HPDE6-E6E7 (cell line): ENCODE results near the gene TNS1.

Experiments
- DNase-seq: peaks from one replicate; pipeline ENCODE4 v3.0.0; 2011; ENCODE audit warnings: missing footprints; ENCODE audit errors: extremely low spot score

TNS1 gene

DNA sequence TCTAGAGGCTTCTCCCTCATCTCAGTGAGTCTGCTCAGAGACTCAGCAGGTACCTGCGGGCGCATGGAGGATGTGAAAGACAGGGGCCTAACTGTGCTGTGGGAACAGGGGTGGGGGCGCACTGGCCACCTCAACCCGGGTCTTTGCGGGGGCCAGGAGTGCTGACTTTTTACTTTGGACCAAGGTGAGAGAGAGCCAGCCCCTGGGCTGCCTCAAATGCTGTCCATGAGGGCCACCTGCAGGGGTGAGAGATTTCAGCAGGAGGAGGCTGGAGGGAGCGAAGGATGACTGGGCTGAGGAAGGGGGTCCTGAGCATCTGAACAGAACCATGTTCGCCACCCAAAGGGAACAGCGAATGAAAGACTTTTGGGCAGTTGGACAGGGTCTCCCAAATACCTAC is 129.4 kb downstream of the TNS1 start:
- no peak for DNase-seq

DNA sequence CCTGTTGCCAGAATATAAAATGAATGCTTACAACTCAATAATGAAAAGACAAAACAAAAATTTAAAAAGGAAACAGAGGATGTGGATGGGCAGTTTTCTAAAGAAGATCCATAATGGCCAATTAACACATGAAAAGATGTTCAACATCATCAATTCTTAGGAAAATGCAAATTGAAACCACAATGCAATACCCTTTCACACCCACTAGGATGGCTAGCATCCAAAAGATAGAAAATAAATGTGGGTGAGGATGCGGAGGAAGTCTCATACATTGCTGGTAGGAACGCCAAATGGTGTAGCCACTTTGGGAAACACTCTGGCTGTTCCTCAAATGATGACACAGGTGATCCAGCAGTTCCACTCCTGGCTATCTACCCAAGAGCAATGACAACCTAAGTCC is 130.5 kb downstream of the TNS1 start:
- no peak for DNase-seq

DNA sequence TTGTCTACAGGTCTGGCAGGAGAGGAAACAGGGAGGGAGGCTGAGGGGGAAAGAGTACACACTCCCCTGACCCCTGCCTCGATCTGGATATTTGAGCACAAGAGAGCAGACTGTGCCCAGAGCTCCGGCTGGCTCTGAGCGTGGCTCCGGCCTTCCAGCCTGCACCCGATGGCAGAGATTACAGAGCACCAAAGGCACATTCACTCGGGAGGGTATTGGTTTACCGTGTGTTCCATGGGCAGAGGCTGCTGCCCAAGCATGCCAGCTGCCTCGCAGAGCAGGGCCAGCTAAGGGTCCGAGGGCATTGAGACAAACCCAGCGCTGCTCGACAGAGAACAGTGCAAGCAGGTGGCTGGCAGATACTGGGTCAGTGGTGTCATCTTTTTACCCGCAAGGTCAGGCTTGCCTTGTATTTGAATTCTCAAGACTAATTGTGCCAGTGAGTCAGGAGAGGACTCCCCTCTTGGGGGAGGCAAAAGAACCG is 132.2 kb downstream of the TNS1 start:
- DNase-seq, result no peak

DNA sequence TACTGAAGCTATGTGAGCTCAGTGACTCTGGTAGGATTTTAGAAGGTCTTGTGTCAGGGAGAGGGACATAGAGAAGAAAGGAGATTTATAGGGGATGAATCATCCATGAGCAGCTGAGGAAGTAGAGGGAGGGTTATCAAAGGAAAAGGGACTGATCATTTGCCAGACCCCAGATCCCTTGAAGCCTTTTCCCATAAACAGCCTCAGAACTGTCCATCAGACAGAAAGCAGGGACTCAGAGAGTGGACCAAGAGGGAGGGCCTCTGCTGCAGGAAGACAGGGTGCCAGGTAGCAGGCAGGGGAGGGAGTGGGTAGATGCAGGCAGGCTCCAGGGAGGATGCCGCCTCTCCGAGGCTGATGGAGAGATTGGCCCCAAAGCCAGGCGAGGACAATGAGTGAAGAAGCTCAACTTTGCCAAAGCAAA is 133.9 kb downstream of the TNS1 start:
- DNase-seq, result no peak

DNA sequence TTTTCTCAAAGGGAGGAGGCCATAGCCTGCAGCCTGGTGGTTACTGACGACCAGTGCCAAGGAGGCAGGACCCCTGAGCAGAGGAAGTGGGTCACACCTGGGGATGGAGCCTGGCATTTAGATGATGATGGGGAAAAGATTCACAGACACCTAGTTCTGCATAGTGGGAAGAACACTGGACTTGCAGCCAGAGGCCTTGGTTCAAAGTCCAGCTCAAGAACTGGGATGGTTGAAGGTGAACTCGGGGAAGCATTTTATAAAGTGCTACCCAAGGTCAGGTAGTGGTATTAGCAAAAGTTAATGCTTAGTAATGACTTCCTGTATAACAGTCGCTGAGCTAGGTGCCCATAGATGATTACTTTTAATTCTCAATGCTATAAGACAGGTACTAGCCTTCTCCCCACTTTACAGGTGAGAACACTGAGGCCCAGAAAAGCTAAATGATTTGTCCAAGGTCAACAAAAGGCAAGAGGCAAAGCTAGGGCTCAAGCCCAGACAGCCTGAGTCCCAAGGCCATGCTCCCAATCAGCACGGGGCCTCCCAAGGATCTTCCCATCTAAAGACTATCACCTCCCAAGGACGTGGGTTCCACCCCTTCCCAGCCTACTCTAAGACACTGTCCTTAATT is 134.4 kb downstream of the TNS1 start:
- DNase-seq, result no peak

DNA sequence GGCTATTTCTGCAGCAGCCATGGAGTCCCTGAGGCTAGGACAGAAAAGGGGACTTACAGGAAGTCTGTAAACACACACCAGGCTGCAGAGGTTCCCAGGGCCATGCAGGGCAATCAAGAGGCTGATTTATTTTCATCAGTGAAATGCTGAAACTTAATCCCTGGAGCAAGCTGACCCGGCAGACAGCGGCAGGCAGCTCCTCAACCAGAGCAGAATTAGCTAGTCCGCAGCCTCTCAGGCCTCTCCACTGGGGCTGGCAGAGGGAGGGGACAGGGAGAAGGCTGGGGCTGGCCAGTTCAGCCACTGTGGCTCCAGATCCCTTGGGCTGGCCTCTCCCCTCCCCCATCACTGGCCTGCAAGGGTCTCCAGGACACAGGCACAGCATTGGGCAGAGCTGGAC is 136.3 kb downstream of the TNS1 start:
- DNase-seq, result no peak

DNA sequence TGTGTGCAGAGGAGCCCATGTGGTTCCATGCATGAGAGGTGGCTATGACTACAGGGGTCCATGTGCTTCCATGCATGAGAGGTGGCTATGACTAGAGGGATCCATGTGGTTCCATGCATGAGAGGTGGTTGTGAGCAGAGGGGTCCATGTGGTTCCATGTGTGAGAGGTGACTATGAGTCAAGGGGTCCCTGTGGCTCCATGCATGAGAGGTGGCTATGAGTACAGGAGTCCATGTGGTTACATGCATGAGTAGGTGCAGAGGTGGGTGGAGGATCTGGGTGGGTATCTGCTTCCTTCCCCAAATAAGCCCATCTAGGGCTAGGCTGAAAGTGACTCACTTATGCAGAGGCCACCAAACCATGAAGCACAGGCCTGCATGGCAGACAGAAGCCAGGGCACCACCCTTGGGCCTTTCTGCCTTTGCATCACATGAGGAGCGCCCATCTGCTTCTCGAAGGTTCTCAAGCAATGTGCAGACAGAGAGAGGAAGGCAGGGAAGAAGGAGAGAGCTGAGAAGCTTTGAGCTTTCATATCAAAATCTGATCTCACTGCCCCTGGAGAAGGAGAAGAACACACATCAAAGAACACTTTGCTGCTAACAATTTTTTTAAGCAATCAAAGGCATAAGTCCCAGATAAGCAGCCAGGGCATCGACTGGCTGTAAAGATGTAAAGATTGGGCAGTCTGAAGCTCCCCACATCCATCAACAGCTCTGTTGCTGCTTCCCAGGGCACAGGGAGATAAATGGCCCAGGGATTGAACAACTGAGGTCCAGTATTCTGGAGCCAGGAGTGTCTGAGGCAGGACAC is 137.6 kb downstream of the TNS1 start:
- no peak for DNase-seq

DNA sequence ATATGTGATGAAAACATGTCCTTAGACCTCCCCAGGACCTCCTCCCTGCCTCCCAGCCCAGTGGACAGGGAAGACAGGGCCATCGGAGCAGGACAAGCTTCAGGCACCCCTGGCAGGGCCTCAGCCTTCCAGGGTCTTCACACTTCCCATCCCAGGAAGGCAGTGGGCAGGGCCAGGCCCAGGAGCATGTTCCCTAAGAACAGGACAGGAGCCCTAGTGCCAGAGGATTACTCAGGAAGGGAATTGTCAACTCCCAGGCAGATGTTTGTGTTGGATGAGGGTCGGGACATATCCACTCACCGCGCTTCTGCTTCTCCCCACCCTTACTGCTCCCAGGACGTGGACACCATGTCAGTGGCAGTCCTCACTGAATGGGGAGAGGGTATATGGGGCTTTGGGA is 138.9 kb downstream of the TNS1 start:
- DNase-seq, result no peak

DNA sequence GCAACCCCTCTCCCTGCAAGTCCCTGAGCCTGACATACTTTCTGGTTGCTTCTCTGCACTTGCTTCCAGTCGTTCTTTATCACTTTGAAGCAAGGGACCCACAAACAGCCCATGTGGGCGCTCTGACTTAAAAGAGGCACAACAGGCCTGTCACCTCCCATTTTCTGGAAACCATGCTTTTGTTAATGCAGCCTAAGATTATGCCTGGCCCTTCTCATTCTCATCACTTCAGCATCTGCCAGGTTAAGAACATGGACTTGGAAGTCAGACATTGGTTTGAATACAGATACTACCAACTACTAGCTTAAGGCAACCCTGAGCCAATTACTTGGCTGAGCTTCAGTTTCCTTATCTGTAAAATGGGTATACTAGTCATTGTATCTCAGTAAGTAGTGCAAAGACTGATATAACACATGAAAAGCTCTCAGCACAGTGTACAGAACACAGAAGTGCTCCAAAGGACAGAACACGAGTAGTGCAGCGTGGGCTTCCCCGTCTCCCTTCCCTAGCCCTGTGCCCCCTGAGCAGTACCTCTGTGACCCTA is 141.4 kb downstream of the TNS1 start:
- DNase-seq, result no peak

DNA sequence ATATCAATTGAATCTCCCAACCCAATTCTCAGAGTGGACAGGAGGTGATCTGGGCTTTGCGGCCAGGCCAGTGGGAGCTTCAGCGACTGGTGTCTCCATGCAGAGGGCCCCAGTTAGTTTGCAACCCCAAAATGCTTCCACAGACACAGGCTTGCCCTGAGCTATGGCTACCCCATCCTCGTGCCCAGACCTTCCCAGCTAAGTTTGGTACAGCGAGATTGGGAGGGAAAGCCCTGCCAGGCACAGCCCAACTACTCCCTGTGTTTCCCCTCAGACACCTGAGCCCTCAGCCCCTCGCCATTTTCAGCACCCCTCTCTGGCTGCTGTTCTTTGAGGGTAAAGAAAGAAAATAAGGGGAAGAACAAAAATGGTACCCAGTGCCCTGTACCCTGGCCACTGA is 142.9 kb downstream of the TNS1 start:
- DNase-seq, result no peak

DNA sequence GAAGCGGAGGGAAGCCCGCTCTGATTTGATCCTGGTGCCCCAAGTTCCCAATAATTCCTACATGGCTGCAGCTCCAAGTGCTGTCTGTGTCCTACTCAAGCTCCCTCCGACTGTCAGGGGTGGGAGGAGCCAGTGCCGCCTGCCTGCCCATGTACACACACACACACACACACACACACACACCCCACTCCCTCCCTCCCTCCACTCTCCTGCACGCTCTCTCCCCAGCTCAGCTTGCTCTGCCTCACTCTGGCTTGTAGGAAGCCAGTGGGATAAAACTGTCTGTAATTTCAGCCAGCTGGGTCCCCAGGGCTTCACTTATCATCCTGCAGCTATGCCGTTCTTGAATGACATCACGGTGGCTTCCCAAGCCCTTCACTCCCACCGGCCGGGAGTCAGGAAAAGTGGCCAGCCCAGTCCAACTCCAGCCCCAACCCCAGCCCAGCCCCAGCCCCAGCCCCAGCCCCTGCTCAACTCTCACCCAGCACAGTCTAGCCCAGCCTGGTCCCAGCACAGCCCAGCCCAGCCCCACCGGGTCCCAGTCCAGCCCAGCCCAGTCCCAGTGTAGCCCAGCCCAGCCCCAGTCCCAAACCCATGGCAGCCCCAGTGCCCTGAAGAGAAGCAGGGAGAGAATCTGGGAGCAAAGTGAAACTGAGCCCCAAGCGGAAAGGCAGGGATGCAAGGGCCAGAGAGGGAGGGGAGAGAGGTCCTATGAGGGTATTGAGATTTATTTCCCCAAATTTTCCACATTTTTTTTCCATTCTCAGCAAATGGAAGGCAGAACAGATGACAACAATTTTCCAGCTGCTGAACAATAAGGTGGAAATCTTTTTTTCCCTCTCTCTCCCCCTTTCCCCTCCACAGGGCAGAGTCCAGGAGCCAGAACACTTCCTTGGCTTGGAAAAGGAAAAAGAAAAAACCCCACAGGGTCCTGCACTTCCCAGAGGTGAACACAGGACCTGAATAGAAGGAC is 144.0 kb downstream of the TNS1 start:
- no peak for DNase-seq

DNA sequence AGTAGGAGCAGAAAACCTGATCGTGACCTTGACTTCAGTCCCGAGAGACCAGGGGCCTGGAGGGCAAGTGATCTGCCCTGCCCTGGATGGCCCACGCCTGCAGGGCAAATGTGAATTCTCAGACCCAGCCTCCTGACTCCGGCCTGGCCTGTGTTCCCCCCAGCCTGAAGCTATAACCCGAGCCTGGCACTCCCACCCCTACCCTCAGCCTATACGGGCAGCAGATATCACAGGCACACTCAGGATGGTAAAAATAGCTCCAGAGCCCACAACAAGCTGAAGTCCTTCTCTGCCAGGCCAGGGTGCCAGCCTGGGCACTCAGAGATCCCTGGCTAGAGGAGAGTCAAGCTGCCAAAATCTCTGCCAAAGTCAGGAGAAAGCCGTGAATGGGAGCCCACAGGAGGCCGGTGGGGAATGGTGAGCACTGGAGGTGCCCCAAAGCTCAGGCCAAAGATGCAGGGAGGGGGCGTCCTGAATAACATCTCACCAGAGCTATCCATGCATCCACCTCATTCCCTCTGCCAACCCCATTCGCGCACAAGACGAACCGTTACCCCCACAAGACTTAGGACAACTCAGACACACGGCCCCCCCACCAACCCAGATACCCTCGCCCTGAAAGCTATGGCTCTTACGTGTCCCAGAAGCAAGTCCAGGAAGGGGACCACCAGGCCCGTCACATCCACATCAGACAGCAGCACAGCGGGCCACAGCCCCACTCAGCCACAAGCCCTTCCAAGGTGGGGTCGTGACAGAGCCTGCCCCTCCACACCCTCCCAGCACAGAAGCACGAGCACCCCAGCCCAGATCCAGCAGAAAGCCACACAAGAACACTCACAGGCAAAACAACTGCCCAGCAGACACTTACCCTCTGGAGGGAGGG is 144.9 kb downstream of the TNS1 start:
- DNase-seq, result no peak

DNA sequence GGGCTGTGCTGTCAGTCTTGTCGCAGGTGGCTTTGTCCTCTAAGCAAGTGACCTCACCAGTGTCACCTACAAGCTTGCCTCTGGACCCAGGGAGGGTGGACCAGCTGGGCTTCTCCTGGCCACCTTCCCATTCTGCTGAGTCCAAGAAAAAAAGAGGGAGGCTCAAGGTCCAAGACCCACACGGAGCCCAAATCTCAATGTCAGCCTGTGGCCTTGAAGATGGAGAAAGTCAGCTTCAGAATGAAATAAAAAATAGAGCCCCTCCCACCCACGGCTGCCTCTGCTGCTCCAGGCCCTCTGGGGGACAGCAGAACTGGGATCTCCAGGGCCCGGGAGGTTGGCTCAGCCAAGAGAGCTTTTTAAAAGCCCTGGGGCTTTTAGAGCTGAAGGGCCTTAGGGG is 145.9 kb downstream of the TNS1 start:
- no peak for DNase-seq

DNA sequence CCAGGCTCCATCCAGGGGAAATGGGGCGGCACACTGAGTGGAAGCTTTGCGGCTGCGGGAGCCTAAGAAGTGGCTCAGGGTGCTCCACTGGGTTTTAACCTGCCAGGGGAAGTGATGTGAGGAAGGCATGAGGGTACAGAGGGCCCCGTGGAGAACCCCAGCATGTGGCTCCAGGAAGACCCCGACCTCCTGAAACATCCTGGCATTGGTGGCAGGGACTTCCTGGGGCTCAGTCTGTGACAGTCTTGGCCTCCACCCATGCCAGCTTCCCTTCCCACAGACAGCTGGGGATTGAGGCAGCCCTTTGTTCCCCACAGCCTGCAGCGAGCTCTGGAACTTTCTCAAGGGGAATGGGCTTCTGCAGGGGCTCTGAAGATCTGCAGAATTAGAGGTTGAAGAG is 146.6 kb downstream of the TNS1 start:
- DNase-seq, result no peak

DNA sequence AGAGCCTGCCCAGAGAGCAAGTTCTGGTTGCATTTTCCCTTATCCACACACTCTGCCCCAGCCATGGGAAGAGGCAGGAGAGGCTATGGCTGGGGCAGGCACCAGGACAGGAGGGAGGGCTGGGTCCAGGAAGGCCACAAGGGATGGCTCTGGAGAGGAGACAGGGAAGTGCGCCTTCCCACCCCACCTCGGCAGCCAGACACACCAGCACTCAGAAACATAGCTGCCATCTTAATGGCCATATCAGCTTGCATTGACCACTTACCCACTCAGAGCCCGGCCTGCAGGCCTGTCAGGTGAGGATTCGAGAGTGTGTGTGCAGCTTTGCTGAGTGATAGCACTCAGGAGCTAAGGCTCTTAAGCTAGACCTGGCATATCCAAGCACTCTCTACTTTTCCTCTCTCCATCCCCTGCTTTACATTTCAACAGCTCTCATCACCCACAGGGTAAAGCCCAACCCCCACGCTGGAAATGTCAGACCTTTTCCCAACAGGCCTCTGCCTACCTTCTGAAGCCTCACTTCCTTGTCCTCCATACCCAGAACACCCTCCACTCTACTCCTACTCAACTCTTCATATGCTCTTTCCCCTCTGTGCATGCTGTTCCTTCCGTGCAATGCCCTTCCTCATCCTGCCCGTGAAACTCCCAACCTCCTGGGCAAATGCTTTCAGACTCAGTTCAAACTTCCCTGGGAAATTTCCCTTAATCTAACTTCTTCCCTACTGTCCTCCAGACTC is 147.9 kb downstream of the TNS1 start:
- DNase-seq, result no peak

DNA sequence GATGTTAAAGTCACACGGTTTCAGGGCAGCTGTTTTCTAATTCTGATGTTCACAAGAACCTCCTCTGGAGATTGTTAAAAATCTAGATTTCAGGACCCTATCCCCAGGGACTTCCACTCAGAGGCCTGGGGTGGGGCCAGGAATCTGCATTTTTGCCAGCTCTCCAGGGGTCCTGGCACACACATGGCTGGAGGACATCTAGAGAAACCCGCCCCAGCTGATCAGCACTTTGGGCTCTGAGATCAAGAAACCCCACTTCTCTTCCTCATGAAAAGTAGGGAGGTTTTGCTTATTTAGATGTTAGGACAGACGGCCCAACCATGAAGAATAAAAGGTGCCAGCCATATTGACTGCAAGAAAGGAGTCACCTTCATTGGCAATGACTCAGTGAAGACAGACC is 148.8 kb downstream of the TNS1 start:
- no peak for DNase-seq

DNA sequence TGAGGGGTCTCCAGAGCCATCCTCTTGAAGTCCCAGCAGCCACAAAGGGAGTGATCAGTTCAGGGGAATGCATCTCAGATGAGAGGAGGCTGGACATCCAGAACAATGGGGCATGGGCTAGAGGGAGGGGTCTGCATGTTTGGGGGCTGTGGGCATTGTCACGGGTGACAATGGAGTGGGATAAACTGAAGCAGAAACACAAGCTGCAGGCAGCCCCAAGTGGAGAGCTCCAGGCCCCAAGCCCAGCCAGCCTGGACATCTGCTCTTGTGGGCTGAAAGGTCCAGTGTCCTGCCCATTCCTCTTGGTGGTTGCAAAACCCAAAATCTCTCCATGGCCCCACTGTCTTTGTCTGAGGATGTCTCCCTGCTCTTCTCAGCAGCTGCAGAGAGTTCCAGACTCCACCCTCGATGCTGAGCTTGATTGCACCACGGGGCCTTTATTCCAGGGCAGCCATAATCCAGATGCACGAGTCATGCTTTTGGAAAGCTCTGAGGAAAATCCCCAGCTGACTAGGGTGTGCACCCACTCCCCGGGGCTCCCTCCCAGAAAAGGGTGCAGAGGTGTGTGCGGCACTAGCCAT is 149.4 kb downstream of the TNS1 start:
- DNase-seq, result no peak

DNA sequence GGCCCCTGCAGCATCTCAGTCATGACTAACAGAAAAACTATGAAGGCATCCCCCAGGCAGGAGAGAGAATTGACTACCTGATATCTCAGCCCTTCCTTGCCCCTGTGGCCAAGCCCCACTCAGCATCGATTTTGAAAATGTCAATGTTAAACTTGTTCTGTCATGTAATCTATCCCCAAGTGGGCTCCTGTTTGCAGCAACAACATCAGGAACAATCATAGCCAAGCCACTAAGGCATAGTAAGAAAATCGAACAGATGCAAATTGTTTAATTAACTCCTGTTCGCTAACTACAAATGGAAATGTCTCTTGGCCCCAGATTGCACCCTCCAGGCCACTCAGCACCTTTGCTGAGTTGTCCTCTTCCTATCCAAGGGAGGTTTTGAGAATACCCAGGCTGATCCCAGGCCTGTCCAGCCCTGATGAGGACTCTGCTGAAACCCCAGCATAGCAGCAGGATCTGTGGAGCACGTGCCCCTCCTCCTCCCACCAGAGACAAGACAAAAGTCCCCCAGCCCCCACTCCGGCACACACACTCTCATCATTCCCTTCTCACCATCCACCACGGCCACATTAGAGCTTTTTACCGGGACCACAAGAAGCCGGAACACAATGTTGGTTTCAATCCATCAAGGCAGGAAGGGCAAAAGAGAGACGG is 150.1 kb downstream of the TNS1 start:
- no peak for DNase-seq
